ENCODE measurements around the gene PPP1R13L.

The PPP1R13L gene

GRCh38 chr19:45424191-45425058, 19.6 kb upstream of the PPP1R13L start (continued):
- TF ChIP-seq ZNF518A (tag by site-specific recombination; conservative IDR thresholded peaks at IDR 0.05; ENCODE audit: low read depth) (no peak), ZNF561 (tag by site-specific recombination; IDR thresholded peaks at IDR 0.05; ENCODE audit: borderline replicate concordance) (peak; percentile 5; the same call in 1 of the 2 replicates), RBAK (tag by site-specific recombination; IDR thresholded peaks at IDR 0.05) (no peak), ZNF626 (tag by site-specific recombination; IDR thresholded peaks at IDR 0.05) (no peak), ZNF2 (tag by site-specific recombination; IDR thresholded peaks at IDR 0.05) (peak; percentile 9; the same call in 1 of the 2 replicates)

- H3K36me3 ChIP-seq (ENCODE audit: control insufficient read depth in 2 of 2, insufficient read depth in 1 of 2, low read length in 2 of 2) = peaks cover 6 to 22% of the 10 kb centered on the region in 2 experiments; a peak in 2 of 3 replicates
- POLR2A ChIA-PET = interaction anchor here (0.6 to 1.4 kb wide), 8 partner anchors 10 to 72 kb away, joined by 3 to 8 read pairs (median 4); partner anchors contain the start of gene PPP1R13L
- CTCF ChIA-PET = interaction anchor here (0.6 to 2.1 kb wide), 6 partner anchors 16 to 62 kb away, joined by 3 to 15 read pairs (median 8); partner anchors contain the start of gene PPP1R13L
- peak within 1 kb of the TSS; percentile 50 for H3K4me3 ChIP-seq (ENCODE audit: low read depth, low read length)
- H3K4me1 ChIP-seq (ENCODE audit: control insufficient read depth, insufficient read depth, low read length) = peaks cover 10% of the 10 kb centered on the region
- H3K27ac ChIP-seq (ENCODE audit: extremely low read depth, low read depth, low read length) = peak within 1 kb of the TSS; percentile 88
- no peaks in the 10 kb centered on the region for H3K9me3 ChIP-seq (ENCODE audit: control insufficient read depth, insufficient read depth, low read depth, low read length)
- TF ChIP-seq EGR2 (tag by site-specific recombination; IDR thresholded peaks at IDR 0.05; ENCODE audit: low read depth) (peak; percentile 45), MZF1 (tag by site-specific recombination; IDR thresholded peaks at IDR 0.05; ENCODE audit: borderline replicate concordance) (no peak), ZBTB8A (tag by site-specific recombination; IDR thresholded peaks at IDR 0.05) (peak; percentile 54), KLF8 (tag by site-specific recombination; IDR thresholded peaks at IDR 0.05) (peak; percentile 61), KLF10 (tag by site-specific recombination; IDR thresholded peaks at IDR 0.05) (peak; percentile 77; the same call in 1 of the 2 replicates), ZNF132 (tag by site-specific recombination; IDR thresholded peaks at IDR 0.05; ENCODE audit: borderline replicate concordance) (no peak), GLIS1 (tag by site-specific recombination; IDR thresholded peaks at IDR 0.05) (peak; percentile 91), ZNF335 (tag by site-specific recombination; conservative IDR thresholded peaks at IDR 0.05) (peak; percentile 96), SP3 (tag by site-specific recombination; IDR thresholded peaks at IDR 0.05) (peak; percentile 94), KLF16 (tag by site-specific recombination; IDR thresholded peaks at IDR 0.05) (0 out of 2 replicates have a peak, but pooled peaks have one; percentile 23), SP7 (tag by site-specific recombination; IDR thresholded peaks at IDR 0.05) (peak; percentile 84), ZBTB17 (tag by site-specific recombination; IDR thresholded peaks at IDR 0.05) (peak; percentile 98), ZNF843 (tag by site-specific recombination; IDR thresholded peaks at IDR 0.05) (peak; percentile 24; the same call in 1 of the 2 replicates), PBX3 (CRISPR knock-in tag; IDR thresholded peaks at IDR 0.05) (peak; percentile 92), ZNF239 (tag by site-specific recombination; IDR thresholded peaks at IDR 0.05) (0 out of 2 replicates have a peak, but pooled peaks have one; percentile 22), ZBTB48 (tag by site-specific recombination; IDR thresholded peaks at IDR 0.05) (peak; percentile 95), ZNF10 (tag by site-specific recombination; IDR thresholded peaks at IDR 0.05) (peak; percentile 64), KLF9 (tag by site-specific recombination; IDR thresholded peaks at IDR 0.05; ENCODE audit: low read depth) (0 out of 2 replicates have a peak, but pooled peaks have one; percentile 45), ZNF692 (tag by site-specific recombination; IDR thresholded peaks at IDR 0.05) (peak; percentile 80), FEZF1 (tag by site-specific recombination; IDR thresholded peaks at IDR 0.05) (no peak), ZXDB (tag by site-specific recombination; IDR thresholded peaks at IDR 0.05) (peak; percentile 71)
These were observed 18.8 kb upstream of the PPP1R13L start, which contains the start of gene ERCC1 for GRCh38 chr19:45423589-45424190. Gene ERCC1 (minus strand): TSS chr19:45423917. CDS start chr19:45423374, 543 bp downstream.

Data from HEK293 (cell line).